Cardiac muscle cell (in vitro differentiated cells and primary cell): Measurements from ENCODE around the gene CENPU. TPM values are rescaled to one million over a fixed set of nuclear protein-coding genes. Genes with fewer than 3 reads are reported as not detected.

Experiments used
- DNase-seq, 2 donors: peaks; one replicate each; pipeline versions ENCODE4 v3.0.0 to v3.0.0-alpha.2; 2010 to 2017; ENCODE audit warnings: low read depth in 1 of 2, low spot score in 1 of 2
- H3K27ac ChIP-seq: fragments of 200-600 bp; sonication (generic); 2 replicates; pipeline ENCODE4 v1.5.1; 2016
- H3K27me3 ChIP-seq: fragments of 200-600 bp; sonication (generic); 2 replicates; pipeline ENCODE4 v1.6.0; 2016; ENCODE audit warnings: control low read depth
- H3K36me3 ChIP-seq: fragments of 200-600 bp; sonication (generic); 2 replicates; pipeline ENCODE4 v1.5.1; 2016; ENCODE audit warnings: control low read depth
- H3K4me1 ChIP-seq: fragments of 200-600 bp; sonication (generic); 2 replicates; pipeline ENCODE4 v1.8.1; 2017; ENCODE audit warnings: low read depth, mild to moderate bottlenecking, mixed run types
- H3K4me3 ChIP-seq: fragments of 200-600 bp; sonication (generic); 2 replicates; pipeline ENCODE4 v1.5.1; 2016; ENCODE audit warnings: mild to moderate bottlenecking
- H3K9me3 ChIP-seq: fragments of 200-600 bp; sonication (generic); 2 replicates; pipeline ENCODE4 v1.5.1; 2017; ENCODE audit warnings: low read depth, mild to moderate bottlenecking, control low read depth
- CTCF ChIP-seq: IDR thresholded peaks from 2 replicates; pipeline ENCODE4 v1.5.1; 2012; ENCODE audit warnings: low read depth, mild to moderate bottlenecking, low read length
- polyA plus RNA-seq: library from polyadenylated mRNA; unstranded; fragments of >200 nt; fragmentation: Nextera tagmentation; extraction: Ambion mirVana; gene quantifications from 2 replicates; pipeline ENCODE4 v1.2.1, GENCODE V29; 2016
- total RNA-seq: library from RNA; depleted of rRNA; stranded (reverse); fragments of >200 nt; gene quantifications from 2 replicates; pipeline ENCODE4 v1.2.3, GENCODE V29; 2016

Gene CENPU
- total and polyA plus RNA-seq, 2 experiments from 2014 or later = 8.7 to 9.9 TPM

GRCh38 chr4:184729946-184730345 is 4.0 kb downstream of the CENPU start:
- Histone ChIP-seq H3K4me1 (peaks cover 10% of the 10 kb centered on the region), H3K4me3 (no peak overlapping the region), H3K27ac (peak overlapping the region; percentile 47), H3K36me3 (no peaks in the 10 kb centered on the region), H3K27me3 (no peaks in the 10 kb centered on the region), H3K9me3 (no peaks in the 10 kb centered on the region)
- peak in 1 of 2 donors; percentile 43 for DNase-seq
- no peak for TF ChIP-seq CTCF

DNA sequence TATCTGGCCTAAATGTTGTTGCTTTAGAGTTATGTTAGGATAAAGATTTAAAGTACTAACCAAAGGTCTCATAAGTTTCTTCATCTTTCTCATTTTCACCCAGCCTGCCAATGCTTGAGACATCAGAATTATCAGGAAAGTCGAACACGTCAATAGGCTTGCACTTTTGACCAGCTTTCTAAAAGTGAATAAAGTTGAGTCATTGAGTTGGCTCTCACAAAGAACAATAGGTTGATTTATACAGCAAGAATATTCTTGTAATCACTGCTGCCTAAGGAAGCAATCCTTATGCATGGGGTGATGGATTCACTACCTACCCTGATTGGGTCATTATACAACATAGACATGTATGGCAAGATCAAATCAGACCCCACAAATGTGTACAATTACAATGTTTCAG is 5.0 kb downstream of the CENPU start:
- Histone ChIP-seq H3K9me3 (no peaks in the 10 kb centered on the region), H3K27me3 (no peaks in the 10 kb centered on the region), H3K4me3 (no peak overlapping the region), H3K36me3 (no peaks in the 10 kb centered on the region), H3K4me1 (peaks cover 3% of the 10 kb centered on the region), H3K27ac (no peak overlapping the region)
- DNase-seq = peak in 1 of 2 donors; percentile 75
- no peak for TF ChIP-seq CTCF

DNA sequence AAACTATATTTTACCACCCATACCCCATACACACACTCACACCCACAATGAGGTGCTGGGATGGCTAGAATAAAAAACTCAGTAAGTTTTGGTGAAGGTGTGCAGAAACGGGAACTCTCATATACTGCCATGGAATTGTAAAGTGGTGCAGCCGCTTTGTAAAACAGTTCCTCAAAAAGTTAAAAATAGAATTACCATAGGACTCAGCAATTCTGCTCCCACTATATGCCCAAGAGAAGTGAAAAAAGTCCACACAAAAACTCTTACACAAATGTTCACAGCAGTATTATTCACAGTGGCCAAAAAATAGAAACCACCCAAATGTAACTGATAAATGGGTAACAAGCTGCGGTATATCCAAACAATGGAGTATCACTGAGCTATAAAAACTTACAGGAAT is 6.5 kb downstream of the CENPU start:
- DNase-seq = no peak
- H3K4me1 ChIP-seq = peaks cover 3% of the 10 kb centered on the region
- H3K9me3 ChIP-seq = no peaks in the 10 kb centered on the region
- no peak for TF ChIP-seq CTCF
- H3K27ac ChIP-seq = no peak overlapping the region
- H3K27me3 ChIP-seq = no peaks in the 10 kb centered on the region
- no peak overlapping the region for H3K4me3 ChIP-seq
- no peaks in the 10 kb centered on the region for H3K36me3 ChIP-seq

GRCh38 chr4:184722798-184723197 is 11.1 kb downstream of the CENPU start:
- H3K4me3 ChIP-seq = no peak overlapping the region
- H3K27me3 ChIP-seq = no peaks in the 10 kb centered on the region
- no peak overlapping the region for H3K27ac ChIP-seq
- no peak for TF ChIP-seq CTCF
- DNase-seq = no peak
- H3K9me3 ChIP-seq = no peaks in the 10 kb centered on the region
- H3K36me3 ChIP-seq = peaks cover 4% of the 10 kb centered on the region
- H3K4me1 ChIP-seq = no peaks in the 10 kb centered on the region

GRCh38 chr4:184721254-184721653 is 12.6 kb downstream of the CENPU start:
- TF ChIP-seq CTCF = no peak
- Histone ChIP-seq H3K4me3 (no peak overlapping the region), H3K36me3 (peaks cover 4% of the 10 kb centered on the region), H3K9me3 (no peaks in the 10 kb centered on the region), H3K4me1 (no peaks in the 10 kb centered on the region), H3K27ac (no peak overlapping the region), H3K27me3 (no peaks in the 10 kb centered on the region)
- DNase-seq = no peak

- Histone ChIP-seq H3K27ac (no peak overlapping the region), H3K36me3 (peaks cover 4% of the 10 kb centered on the region), H3K27me3 (no peaks in the 10 kb centered on the region), H3K9me3 (no peaks in the 10 kb centered on the region), H3K4me1 (no peaks in the 10 kb centered on the region), H3K4me3 (no peak overlapping the region)
- no peak for TF ChIP-seq CTCF
- DNase-seq = no peak
Measured at GRCh38 chr4:184719407-184719806, 14.5 kb downstream of the CENPU start.
